ENCODE measurements around the gene RAMP3.

RAMP3 gene

DNA sequence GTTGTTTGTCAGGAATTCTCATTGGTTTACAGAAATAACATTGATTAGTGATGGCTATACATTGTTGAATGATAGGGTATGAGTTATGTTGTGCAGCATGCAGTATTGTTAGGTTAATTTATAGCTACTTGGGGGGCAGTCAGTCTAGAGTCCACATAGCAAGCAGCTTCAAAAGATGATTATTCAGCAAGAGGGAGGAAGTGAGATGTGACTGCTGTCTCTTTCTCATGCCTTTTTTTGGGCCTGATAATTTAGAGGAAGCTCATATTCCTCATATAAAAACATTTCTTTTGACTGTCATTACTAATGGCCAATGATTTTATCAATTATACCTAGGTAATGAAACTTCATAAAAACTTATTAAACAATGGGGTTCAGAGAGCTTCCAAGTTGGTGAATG is 42.7 kb upstream of the RAMP3 start:
- TF ChIP-seq NFIC (IDR thresholded peaks at IDR 0.05) (no peak), CEBPB (IDR thresholded peaks at IDR 0.05) (no peak), EGR1 (IDR thresholded peaks at IDR 0.05) (no peak), FOXM1 (IDR thresholded peaks at IDR 0.05; ENCODE audit: borderline replicate concordance, low read depth) (no peak), TAF1 (IDR thresholded peaks at IDR 0.05; ENCODE audit: low read depth) (no peak), RAD21 (IDR thresholded peaks at IDR 0.05; ENCODE audit: low read depth) (no peak), TCF12 (IDR thresholded peaks at IDR 0.05; ENCODE audit: low read depth) (no peak), YY1 (IDR thresholded peaks at IDR 0.05; ENCODE audit: low read depth) (no peak), ZBTB7A (IDR thresholded peaks at IDR 0.05; ENCODE audit: low read depth) (no peak), CREB1 (IDR thresholded peaks at IDR 0.05; ENCODE audit: low read depth) (no peak), TEAD4 (IDR thresholded peaks at IDR 0.05) (no peak), EP300 (IDR thresholded peaks at IDR 0.05; ENCODE audit: borderline replicate concordance) (no peak)
- TF ChIP-seq, protein P1, sequence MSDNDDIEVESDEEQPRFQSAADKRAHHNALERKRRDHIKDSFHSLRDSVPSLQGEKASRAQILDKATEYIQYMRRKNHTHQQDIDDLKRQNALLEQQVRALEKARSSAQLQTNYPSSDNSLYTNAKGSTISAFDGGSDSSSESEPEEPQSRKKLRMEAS (IDR thresholded peaks at IDR 0.05), result no peak
- TF ChIP-seq, protein P2, sequence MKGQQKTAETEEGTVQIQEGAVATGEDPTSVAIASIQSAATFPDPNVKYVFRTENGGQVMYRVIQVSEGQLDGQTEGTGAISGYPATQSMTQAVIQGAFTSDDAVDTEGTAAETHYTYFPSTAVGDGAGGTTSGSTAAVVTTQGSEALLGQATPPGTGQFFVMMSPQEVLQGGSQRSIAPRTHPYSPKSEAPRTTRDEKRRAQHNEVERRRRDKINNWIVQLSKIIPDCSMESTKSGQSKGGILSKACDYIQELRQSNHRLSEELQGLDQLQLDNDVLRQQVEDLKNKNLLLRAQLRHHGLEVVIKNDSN (IDR thresholded peaks at IDR 0.05), result no peak
- TF ChIP-seq, protein P3, sequence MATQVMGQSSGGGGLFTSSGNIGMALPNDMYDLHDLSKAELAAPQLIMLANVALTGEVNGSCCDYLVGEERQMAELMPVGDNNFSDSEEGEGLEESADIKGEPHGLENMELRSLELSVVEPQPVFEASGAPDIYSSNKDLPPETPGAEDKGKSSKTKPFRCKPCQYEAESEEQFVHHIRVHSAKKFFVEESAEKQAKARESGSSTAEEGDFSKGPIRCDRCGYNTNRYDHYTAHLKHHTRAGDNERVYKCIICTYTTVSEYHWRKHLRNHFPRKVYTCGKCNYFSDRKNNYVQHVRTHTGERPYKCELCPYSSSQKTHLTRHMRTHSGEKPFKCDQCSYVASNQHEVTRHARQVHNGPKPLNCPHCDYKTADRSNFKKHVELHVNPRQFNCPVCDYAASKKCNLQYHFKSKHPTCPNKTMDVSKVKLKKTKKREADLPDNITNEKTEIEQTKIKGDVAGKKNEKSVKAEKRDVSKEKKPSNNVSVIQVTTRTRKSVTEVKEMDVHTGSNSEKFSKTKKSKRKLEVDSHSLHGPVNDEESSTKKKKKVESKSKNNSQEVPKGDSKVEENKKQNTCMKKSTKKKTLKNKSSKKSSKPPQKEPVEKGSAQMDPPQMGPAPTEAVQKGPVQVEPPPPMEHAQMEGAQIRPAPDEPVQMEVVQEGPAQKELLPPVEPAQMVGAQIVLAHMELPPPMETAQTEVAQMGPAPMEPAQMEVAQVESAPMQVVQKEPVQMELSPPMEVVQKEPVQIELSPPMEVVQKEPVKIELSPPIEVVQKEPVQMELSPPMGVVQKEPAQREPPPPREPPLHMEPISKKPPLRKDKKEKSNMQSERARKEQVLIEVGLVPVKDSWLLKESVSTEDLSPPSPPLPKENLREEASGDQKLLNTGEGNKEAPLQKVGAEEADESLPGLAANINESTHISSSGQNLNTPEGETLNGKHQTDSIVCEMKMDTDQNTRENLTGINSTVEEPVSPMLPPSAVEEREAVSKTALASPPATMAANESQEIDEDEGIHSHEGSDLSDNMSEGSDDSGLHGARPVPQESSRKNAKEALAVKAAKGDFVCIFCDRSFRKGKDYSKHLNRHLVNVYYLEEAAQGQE (IDR thresholded peaks at IDR 0.05; ENCODE audit: low read depth), result no peak

DNA sequence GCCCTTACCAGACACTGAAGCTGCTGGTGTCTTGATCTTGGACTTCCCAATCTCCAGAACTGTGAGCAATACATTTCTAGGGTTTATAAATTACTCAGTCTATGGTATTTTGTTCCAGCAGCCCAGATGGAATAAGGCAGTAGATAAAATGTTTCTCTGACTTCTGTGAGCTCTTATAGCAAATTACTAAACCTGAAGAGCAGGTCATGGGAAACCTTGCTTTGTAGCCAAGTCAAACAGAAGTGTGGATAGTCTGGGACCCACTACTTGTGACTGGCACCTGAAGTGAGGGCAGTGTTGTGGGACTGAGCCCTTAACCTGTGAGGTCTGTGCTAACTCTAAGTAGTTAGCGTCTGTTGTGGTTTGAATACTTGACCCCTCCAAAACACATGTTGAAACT is 41.5 kb upstream of the RAMP3 start:
- TF ChIP-seq EGR1 (IDR thresholded peaks at IDR 0.05) (no peak), CEBPB (IDR thresholded peaks at IDR 0.05) (no peak), TCF12 (IDR thresholded peaks at IDR 0.05; ENCODE audit: low read depth) (no peak), ZBTB7A (IDR thresholded peaks at IDR 0.05; ENCODE audit: low read depth) (no peak), EP300 (IDR thresholded peaks at IDR 0.05; ENCODE audit: borderline replicate concordance) (no peak), FOXM1 (IDR thresholded peaks at IDR 0.05; ENCODE audit: borderline replicate concordance, low read depth) (no peak), NFIC (IDR thresholded peaks at IDR 0.05) (no peak), CREB1 (IDR thresholded peaks at IDR 0.05; ENCODE audit: low read depth) (no peak), RAD21 (IDR thresholded peaks at IDR 0.05; ENCODE audit: low read depth) (no peak), YY1 (IDR thresholded peaks at IDR 0.05; ENCODE audit: low read depth) (no peak), TEAD4 (IDR thresholded peaks at IDR 0.05) (no peak), TAF1 (IDR thresholded peaks at IDR 0.05; ENCODE audit: low read depth) (no peak)
- TF ChIP-seq, protein P2 (IDR thresholded peaks at IDR 0.05), result no peak
- TF ChIP-seq, protein P3 (IDR thresholded peaks at IDR 0.05; ENCODE audit: low read depth), result no peak
- TF ChIP-seq, protein P1 (IDR thresholded peaks at IDR 0.05), result no peak

DNA sequence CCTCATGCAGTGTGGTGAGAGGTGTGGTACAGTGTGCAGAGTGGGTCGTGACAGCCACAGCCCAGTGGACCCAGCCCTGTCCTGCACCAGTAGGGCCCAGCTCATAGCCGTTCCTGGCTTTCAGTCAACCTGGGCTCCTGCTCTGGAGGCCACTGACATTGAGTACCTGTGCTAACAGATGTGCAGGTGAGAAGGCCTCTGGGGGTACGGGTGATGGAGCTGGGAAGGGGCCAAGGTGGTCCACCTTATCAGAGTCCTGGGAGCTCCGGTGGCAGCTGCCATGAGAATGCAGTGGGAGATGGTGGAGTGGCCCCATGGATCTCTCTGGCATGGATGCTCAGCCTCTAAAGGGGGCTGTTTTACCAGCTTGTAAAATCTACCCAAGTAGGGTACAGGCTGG is 40.0 kb upstream of the RAMP3 start:
- no peak for TF ChIP-seq EP300 (IDR thresholded peaks at IDR 0.05; ENCODE audit: borderline replicate concordance)
- no peak for TF ChIP-seq RAD21 (IDR thresholded peaks at IDR 0.05; ENCODE audit: low read depth)
- no peak for TF ChIP-seq YY1 (IDR thresholded peaks at IDR 0.05; ENCODE audit: low read depth)
- TF ChIP-seq TEAD4 (IDR thresholded peaks at IDR 0.05), result no peak
- TF ChIP-seq, protein P3 (IDR thresholded peaks at IDR 0.05; ENCODE audit: low read depth), result no peak
- TF ChIP-seq, protein P2 (IDR thresholded peaks at IDR 0.05), result no peak
- no peak for TF ChIP-seq TAF1 (IDR thresholded peaks at IDR 0.05; ENCODE audit: low read depth)

DNA sequence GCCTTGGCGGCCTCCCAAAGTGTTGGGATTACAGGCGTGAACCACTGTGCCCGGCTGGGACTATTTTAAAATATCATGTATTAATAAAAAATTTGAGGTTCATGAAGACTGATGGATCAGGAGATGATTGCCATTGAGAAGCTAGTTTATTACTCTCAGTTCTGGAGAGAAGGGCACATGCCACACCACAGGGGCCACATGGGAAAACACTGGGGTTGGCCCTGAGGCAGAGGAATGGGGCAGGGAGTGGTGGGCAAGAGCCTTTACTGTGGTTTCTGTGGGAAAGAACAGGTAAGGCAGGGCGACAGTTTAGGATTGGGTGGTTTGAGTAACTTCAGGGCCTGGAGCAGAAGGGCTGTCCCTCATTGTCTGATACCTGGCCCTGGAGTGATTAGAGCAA is 39.3 kb upstream of the RAMP3 start:
- TF ChIP-seq TCF12 (IDR thresholded peaks at IDR 0.05; ENCODE audit: low read depth), result no peak
- TF ChIP-seq, protein P1 (IDR thresholded peaks at IDR 0.05), result no peak
- no peak for TF ChIP-seq CREB1 (IDR thresholded peaks at IDR 0.05; ENCODE audit: low read depth)
- TF ChIP-seq YY1 (IDR thresholded peaks at IDR 0.05; ENCODE audit: low read depth), result no peak
